Measurements from ENCODE around the gene SOCS3. TPM values are rescaled to one million over a fixed set of nuclear protein-coding genes. Genes with fewer than 3 reads are reported as not detected.

SOCS3 gene
- total RNA-seq, 1 donor from 2014 or later, result 16.9 TPM

DNA sequence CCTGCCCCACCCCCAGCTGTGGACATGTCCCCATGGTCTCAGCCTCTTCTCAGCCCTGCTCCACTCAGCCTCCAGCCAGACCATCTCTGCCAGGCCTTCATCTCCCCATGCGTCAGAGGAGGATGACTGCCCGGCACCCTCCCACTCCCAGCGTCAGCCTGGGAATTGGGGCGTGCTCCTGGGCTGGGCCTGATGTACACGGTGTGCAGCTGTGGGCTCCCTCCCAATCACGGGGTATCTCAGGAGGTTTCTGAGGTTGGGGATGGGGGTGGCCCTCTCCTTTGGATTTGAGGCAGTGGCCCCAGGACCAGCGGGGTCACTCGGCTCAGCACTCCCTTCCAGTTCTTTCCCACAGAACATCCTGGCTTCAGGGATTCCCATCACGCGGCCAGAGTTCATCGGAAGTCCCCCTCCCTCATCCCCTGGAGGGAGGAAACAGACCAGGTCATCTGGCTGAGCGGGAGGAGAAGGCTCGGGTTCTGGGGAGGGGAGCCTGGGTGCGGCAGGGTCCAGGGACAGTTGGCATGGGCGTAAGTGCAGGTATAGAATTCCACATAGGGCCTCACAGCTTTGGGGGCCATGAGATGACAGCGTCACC lies 36.9 kb downstream of the SOCS3 start:
- no peaks in the 10 kb centered on the region for H3K36me3 Mint-ChIP-seq
- no peak for DNase-seq (ENCODE audit: extremely low spot score, unreplicated experiment)
- H3K9me3 Mint-ChIP-seq, result no peaks in the 10 kb centered on the region
- no peak overlapping the region for H3K27ac Mint-ChIP-seq
- no peaks in the 10 kb centered on the region for H3K27me3 Mint-ChIP-seq
- no peak overlapping the region for H3K4me3 Mint-ChIP-seq
- peaks cover 16% of the 10 kb centered on the region for H3K4me1 Mint-ChIP-seq (ENCODE audit: unreplicated experiment)
- TF ChIP-seq, protein P1, sequence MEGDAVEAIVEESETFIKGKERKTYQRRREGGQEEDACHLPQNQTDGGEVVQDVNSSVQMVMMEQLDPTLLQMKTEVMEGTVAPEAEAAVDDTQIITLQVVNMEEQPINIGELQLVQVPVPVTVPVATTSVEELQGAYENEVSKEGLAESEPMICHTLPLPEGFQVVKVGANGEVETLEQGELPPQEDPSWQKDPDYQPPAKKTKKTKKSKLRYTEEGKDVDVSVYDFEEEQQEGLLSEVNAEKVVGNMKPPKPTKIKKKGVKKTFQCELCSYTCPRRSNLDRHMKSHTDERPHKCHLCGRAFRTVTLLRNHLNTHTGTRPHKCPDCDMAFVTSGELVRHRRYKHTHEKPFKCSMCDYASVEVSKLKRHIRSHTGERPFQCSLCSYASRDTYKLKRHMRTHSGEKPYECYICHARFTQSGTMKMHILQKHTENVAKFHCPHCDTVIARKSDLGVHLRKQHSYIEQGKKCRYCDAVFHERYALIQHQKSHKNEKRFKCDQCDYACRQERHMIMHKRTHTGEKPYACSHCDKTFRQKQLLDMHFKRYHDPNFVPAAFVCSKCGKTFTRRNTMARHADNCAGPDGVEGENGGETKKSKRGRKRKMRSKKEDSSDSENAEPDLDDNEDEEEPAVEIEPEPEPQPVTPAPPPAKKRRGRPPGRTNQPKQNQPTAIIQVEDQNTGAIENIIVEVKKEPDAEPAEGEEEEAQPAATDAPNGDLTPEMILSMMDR (conservative IDR thresholded peaks at IDR 0.05), result no peak

DNA sequence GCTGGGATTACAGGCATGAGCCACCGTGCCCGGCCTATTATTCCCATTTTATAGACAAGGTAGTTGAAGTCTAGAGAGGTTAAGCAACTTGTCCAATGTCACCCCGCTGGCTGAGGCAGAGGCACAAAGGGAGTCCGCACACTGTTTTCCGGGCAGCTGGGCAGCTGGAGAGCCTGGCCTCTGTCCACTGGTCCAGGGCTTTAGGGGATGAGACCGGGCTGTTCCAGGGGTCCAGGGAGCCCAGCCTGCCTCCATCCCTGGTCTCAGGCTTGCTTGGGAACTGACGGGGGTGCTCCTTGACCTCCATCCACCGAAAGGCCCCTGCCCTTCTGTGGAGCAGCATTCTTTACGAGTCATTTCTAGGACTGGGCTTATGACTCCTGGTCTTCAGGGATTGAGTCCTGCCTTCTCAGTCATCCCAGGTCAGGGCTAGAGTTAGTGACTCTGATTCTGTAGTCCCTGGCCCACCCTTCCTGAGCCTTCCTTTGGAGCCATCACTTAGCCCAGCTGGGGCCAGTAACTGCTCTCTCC lies 37.5 kb downstream of the SOCS3 start:
- no peaks in the 10 kb centered on the region for H3K36me3 Mint-ChIP-seq

DNA sequence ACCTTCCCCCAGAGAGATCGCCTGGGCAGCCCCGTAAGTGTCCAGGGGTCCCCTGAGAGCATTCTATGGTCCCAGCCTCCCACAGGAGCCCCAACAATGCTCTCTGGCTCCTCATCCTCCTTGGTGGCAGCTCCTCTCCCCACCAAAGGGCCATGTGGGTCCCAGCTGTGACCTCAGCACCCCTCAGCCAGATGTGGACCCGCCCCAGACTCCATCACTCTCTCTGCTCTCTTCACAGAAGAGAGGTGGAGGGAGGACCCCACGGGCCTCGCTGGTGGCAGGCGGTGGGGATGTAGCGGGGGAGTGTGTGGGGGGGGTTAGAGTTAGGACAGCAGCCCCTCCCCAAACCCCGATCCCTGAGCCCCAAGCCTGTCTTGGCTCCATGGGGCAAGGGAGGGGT lies 41.0 kb downstream of the SOCS3 start:
- Mint-ChIP-seq H3K9me3 (no peaks in the 10 kb centered on the region), H3K36me3 (no peaks in the 10 kb centered on the region), H3K4me1 (ENCODE audit: unreplicated experiment) (peaks cover 30% of the 10 kb centered on the region), H3K27me3 (peaks cover 4% of the 10 kb centered on the region), H3K27ac (no peak overlapping the region), H3K4me3 (no peak overlapping the region)
- no peak for DNase-seq (ENCODE audit: extremely low spot score, unreplicated experiment)
- TF ChIP-seq, protein P1 (conservative IDR thresholded peaks at IDR 0.05), result no peak

More for the DNA sequence above, 37.5 kb downstream of the SOCS3 start:
- Mint-ChIP-seq H3K27me3 (peaks cover under 1% of the 10 kb centered on the region), H3K4me1 (ENCODE audit: unreplicated experiment) (peaks cover 22% of the 10 kb centered on the region), H3K4me3 (no peak overlapping the region), H3K27ac (no peak overlapping the region), H3K9me3 (no peaks in the 10 kb centered on the region)
- TF ChIP-seq, protein P1 (conservative IDR thresholded peaks at IDR 0.05), result no peak
- DNase-seq (ENCODE audit: extremely low spot score, unreplicated experiment), result no peak

DNA sequence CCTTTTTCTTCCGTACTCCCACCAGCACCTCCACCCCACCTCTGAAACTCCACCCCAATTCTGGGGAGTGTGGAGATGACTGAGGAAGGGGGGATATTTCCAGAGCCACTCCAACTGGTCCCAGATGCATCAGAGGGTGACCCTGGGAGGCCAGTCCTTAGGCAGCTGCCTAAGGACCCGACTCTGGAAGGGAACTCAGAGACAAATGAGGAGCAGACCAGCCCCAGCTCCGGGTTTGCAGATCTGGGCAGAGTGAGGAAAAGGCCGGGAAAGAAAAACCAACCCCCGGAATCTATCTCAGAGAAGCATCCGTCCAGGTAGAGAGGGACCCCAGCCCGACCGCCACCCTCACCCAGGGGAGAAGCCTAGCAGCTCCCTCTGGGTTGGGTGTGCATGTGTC lies 41.5 kb downstream of the SOCS3 start:
- Mint-ChIP-seq H3K4me3 (no peak overlapping the region), H3K36me3 (no peaks in the 10 kb centered on the region), H3K9me3 (no peaks in the 10 kb centered on the region), H3K4me1 (ENCODE audit: unreplicated experiment) (peaks cover 30% of the 10 kb centered on the region), H3K27me3 (peaks cover 4% of the 10 kb centered on the region), H3K27ac (no peak overlapping the region)
- TF ChIP-seq, protein P1 (conservative IDR thresholded peaks at IDR 0.05), result no peak
- DNase-seq (ENCODE audit: extremely low spot score, unreplicated experiment), result no peak

DNA sequence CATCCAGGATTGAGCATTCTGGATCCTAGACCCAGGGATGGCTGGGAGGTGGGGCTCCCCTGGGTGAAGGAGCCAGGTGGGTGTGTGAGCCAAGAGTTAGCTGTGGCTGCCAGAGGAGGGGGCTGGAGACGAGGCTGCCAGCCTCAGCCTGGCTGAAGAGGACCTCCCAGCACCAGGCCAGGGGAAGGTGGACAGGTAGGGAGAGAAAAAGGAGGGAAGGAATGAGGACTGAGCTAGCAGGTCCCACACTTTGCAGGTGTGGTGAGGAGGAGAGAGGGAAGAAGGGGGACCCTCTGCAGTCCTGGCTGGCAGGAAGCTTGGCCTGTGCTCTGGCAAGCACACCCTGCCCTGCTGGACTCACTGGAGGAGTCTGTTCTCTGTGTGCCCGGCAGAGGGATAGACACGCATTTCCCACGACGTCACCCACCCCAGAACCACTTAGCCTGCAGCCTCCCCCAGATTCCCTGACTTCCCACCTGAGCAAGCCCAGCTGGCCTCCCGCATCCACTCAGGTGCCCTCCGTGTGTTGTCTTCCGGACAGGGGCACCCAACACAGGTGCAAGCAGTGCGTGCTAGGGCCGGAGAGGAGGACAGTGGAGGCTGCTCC lies 42.0 kb downstream of the SOCS3 start:
- peaks cover 7% of the 10 kb centered on the region for H3K27me3 Mint-ChIP-seq
- H3K9me3 Mint-ChIP-seq, result no peaks in the 10 kb centered on the region
- no peaks in the 10 kb centered on the region for H3K36me3 Mint-ChIP-seq
- peak overlapping the region; percentile 91 for H3K27ac Mint-ChIP-seq
- H3K4me3 Mint-ChIP-seq, result peak overlapping the region; percentile 78
- no peak for DNase-seq (ENCODE audit: extremely low spot score, unreplicated experiment)
- H3K4me1 Mint-ChIP-seq (ENCODE audit: unreplicated experiment), result peaks cover 30% of the 10 kb centered on the region
- TF ChIP-seq, protein P1 (conservative IDR thresholded peaks at IDR 0.05), result no peak
